Measurements from ENCODE around the gene EVC2. TPM values are rescaled to one million over a fixed set of nuclear protein-coding genes. Genes with fewer than 3 reads are reported as not detected.

EVC2 gene
- total RNA-seq, 1 experiment from 2014 or later: not detected

DNA sequence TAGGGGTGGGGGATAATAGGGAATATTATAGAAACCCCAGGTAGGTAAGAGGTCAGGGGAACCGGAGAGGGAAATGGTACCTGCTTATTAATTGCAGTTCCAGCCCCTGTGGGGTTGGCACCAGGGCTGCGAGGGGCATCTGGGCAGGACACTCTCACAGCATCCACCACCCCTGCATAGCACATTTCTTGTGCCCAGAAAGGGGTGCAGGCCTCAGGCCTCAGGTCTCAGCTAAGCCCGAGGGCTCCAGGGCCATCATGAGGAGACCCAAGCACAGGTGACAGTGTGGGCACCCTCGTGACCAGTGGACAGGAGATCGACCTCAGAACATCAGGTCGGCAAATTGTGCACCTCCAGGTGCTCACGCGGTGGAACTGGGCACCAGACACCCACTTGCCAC is 164.7 kb downstream of the EVC2 start:
- POLR2A ChIA-PET: no interaction called here
- no TSS peak for BruUV-seq (replicated peaks)
- no peaks in the 10 kb centered on the region for H3K4me1 ChIP-seq (ENCODE audit: control insufficient read depth, insufficient read depth, low read length)
- H3K4me3 ChIP-seq (ENCODE audit: low read depth in 2 of 2, low read length in 2 of 2): no peak overlapping the region
- DNase-seq (ENCODE audit: low read depth, low spot score) (no peak), ATAC-seq (no peak)
- no peaks in the 10 kb centered on the region for H3K9me3 ChIP-seq (ENCODE audit: control insufficient read depth, insufficient read depth, low read depth, low read length)
- CTCF ChIA-PET: interaction anchor here (0.6 kb wide), 1 partner anchor 58 kb away, joined by 3 read pairs; no protein-coding TSS in a partner anchor
- H3K27ac ChIP-seq (ENCODE audit: low read length): no peak overlapping the region
- peaks cover 10% of the 10 kb centered on the region for H3K27me3 ChIP-seq (ENCODE audit: control insufficient read depth, insufficient read depth, low read length)
- intact Hi-C loops (cut with micrococcal nuclease; ENCODE audit: unreplicated experiment) (no loop called here), in situ Hi-C loops (cut with HindIII; ENCODE audit: low pct_unique_long_range_greater_than_20kb, low sequenced_read_pairs) (no loop called here)
- TF ChIP-seq, protein P1, sequence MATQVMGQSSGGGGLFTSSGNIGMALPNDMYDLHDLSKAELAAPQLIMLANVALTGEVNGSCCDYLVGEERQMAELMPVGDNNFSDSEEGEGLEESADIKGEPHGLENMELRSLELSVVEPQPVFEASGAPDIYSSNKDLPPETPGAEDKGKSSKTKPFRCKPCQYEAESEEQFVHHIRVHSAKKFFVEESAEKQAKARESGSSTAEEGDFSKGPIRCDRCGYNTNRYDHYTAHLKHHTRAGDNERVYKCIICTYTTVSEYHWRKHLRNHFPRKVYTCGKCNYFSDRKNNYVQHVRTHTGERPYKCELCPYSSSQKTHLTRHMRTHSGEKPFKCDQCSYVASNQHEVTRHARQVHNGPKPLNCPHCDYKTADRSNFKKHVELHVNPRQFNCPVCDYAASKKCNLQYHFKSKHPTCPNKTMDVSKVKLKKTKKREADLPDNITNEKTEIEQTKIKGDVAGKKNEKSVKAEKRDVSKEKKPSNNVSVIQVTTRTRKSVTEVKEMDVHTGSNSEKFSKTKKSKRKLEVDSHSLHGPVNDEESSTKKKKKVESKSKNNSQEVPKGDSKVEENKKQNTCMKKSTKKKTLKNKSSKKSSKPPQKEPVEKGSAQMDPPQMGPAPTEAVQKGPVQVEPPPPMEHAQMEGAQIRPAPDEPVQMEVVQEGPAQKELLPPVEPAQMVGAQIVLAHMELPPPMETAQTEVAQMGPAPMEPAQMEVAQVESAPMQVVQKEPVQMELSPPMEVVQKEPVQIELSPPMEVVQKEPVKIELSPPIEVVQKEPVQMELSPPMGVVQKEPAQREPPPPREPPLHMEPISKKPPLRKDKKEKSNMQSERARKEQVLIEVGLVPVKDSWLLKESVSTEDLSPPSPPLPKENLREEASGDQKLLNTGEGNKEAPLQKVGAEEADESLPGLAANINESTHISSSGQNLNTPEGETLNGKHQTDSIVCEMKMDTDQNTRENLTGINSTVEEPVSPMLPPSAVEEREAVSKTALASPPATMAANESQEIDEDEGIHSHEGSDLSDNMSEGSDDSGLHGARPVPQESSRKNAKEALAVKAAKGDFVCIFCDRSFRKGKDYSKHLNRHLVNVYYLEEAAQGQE (IDR thresholded peaks at IDR 0.05; ENCODE audit: insufficient read depth in 1 of 2, low read depth in 2 of 2, low read length in 1 of 2): no peak
- TF ChIP-seq POLR2AphosphoS5 (IDR thresholded peaks at IDR 0.05; ENCODE audit: low read depth, low read length) (no peak), SIN3A (IDR thresholded peaks at IDR 0.05; ENCODE audit: borderline replicate concordance, insufficient read depth, low read depth, low read length) (no peak), TCF7L2 (IDR thresholded peaks at IDR 0.05; ENCODE audit: low read depth, low read length) (no peak)
- TF ChIP-seq, protein P2, sequence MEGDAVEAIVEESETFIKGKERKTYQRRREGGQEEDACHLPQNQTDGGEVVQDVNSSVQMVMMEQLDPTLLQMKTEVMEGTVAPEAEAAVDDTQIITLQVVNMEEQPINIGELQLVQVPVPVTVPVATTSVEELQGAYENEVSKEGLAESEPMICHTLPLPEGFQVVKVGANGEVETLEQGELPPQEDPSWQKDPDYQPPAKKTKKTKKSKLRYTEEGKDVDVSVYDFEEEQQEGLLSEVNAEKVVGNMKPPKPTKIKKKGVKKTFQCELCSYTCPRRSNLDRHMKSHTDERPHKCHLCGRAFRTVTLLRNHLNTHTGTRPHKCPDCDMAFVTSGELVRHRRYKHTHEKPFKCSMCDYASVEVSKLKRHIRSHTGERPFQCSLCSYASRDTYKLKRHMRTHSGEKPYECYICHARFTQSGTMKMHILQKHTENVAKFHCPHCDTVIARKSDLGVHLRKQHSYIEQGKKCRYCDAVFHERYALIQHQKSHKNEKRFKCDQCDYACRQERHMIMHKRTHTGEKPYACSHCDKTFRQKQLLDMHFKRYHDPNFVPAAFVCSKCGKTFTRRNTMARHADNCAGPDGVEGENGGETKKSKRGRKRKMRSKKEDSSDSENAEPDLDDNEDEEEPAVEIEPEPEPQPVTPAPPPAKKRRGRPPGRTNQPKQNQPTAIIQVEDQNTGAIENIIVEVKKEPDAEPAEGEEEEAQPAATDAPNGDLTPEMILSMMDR (IDR thresholded peaks at IDR 0.05): no peak
- H3K36me3 ChIP-seq (ENCODE audit: control insufficient read depth, insufficient read depth, low read length): no peaks in the 10 kb centered on the region

- Histone ChIP-seq H3K36me3 (ENCODE audit: control insufficient read depth, insufficient read depth, low read length) (no peaks in the 10 kb centered on the region), H3K27me3 (ENCODE audit: control insufficient read depth, insufficient read depth, low read length) (peaks cover 12% of the 10 kb centered on the region), H3K9me3 (ENCODE audit: control insufficient read depth, insufficient read depth, low read depth, low read length) (no peaks in the 10 kb centered on the region), H3K4me1 (ENCODE audit: control insufficient read depth, insufficient read depth, low read length) (no peaks in the 10 kb centered on the region), H3K27ac (ENCODE audit: low read length) (no peak overlapping the region), H3K4me3 (ENCODE audit: low read depth in 2 of 2, low read length in 2 of 2) (no peak overlapping the region)
- ChIA-PET POLR2A (no interaction called here), CTCF (no interaction called here)
- intact Hi-C loops (cut with micrococcal nuclease; ENCODE audit: unreplicated experiment) (no loop called here), in situ Hi-C loops (cut with HindIII; ENCODE audit: low pct_unique_long_range_greater_than_20kb, low sequenced_read_pairs) (no loop called here)
- DNase-seq (ENCODE audit: low read depth, low spot score): no peak
- ATAC-seq: no peak
- BruUV-seq (replicated peaks): no TSS peak
- TF ChIP-seq, protein P2 (IDR thresholded peaks at IDR 0.05): no peak
- TF ChIP-seq TCF7L2 (IDR thresholded peaks at IDR 0.05; ENCODE audit: low read depth, low read length) (no peak), SIN3A (IDR thresholded peaks at IDR 0.05; ENCODE audit: borderline replicate concordance, insufficient read depth, low read depth, low read length) (no peak), POLR2AphosphoS5 (IDR thresholded peaks at IDR 0.05; ENCODE audit: low read depth, low read length) (no peak)
- TF ChIP-seq, protein P1 (IDR thresholded peaks at IDR 0.05; ENCODE audit: insufficient read depth in 1 of 2, low read depth in 2 of 2, low read length in 1 of 2): no peak
Observed at GRCh38 chr4:5541169-5541568, 167.2 kb downstream of the EVC2 start.
